Measurements from ENCODE around the gene RRBP1.

RRBP1 gene

DNA sequence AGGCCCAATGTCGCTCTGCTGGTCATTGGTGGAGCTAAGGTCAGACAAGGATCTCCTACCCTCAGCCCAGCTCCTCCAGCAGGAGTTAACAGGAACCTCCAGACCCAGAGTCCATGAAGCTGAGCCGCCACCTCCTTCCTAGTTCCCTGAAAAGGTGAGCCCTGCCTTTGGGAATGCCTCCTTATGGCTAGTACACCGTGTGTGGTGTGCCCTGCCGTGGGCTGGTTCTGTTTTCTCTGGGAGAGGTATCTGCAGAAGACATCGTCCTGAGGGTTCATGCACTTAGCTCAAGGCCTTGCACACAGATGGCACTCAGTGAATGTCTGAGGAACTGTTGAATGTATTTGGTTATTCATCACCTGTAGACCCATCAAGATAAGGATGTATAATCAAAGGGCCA is 33.0 kb upstream of the RRBP1 start:
- Histone ChIP-seq H3K4me1 (ENCODE audit: low read length) (no peaks in the 10 kb centered on the region), H3K27ac (ENCODE audit: low read length) (no peak overlapping the region)

DNA sequence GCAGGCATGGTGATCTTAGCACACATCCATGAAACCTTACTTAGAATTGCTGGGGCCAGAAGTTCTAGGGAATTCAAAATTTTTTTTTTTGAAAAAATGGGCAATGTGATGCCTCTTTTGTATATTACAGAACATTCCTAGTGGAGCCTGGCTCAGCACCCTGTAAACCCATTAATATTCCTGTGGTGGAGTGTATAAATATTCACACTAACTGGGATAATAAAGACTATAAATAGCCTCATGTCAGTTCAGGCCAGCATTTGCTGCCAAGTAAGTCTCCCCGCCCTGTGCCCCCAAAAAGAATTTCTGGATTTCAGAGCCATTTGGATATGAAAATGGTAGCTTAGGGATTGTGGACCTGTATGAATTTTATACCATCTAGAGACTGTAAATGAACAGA is 32.6 kb upstream of the RRBP1 start:
- TF ChIP-seq EZH2phosphoT487 (IDR thresholded peaks at IDR 0.05; ENCODE audit: low read depth) = no peak
- TF ChIP-seq, protein P1, sequence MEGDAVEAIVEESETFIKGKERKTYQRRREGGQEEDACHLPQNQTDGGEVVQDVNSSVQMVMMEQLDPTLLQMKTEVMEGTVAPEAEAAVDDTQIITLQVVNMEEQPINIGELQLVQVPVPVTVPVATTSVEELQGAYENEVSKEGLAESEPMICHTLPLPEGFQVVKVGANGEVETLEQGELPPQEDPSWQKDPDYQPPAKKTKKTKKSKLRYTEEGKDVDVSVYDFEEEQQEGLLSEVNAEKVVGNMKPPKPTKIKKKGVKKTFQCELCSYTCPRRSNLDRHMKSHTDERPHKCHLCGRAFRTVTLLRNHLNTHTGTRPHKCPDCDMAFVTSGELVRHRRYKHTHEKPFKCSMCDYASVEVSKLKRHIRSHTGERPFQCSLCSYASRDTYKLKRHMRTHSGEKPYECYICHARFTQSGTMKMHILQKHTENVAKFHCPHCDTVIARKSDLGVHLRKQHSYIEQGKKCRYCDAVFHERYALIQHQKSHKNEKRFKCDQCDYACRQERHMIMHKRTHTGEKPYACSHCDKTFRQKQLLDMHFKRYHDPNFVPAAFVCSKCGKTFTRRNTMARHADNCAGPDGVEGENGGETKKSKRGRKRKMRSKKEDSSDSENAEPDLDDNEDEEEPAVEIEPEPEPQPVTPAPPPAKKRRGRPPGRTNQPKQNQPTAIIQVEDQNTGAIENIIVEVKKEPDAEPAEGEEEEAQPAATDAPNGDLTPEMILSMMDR (IDR thresholded peaks at IDR 0.05; ENCODE audit: low read depth, low read length) = no peak

More for the DNA sequence above, 33.0 kb upstream of the RRBP1 start:
- no peak overlapping the region for H3K9ac ChIP-seq (ENCODE audit: low read length)
- no peaks in the 10 kb centered on the region for H4K20me1 ChIP-seq (ENCODE audit: insufficient read depth, low read length)
- H3K4me2 ChIP-seq (ENCODE audit: low read length) = no peak overlapping the region
- peaks cover 9% of the 10 kb centered on the region for H3K27me3 ChIP-seq (ENCODE audit: low read depth, low read length)
- H3K79me2 ChIP-seq (ENCODE audit: low read length) = no peaks in the 10 kb centered on the region
- no peak for TF ChIP-seq EZH2phosphoT487 (IDR thresholded peaks at IDR 0.05; ENCODE audit: low read depth)
- TF ChIP-seq, protein P1 (IDR thresholded peaks at IDR 0.05; ENCODE audit: low read depth, low read length) = no peak
- no peak overlapping the region for H3K4me3 ChIP-seq (ENCODE audit: low read length)
- no peaks in the 10 kb centered on the region for H3K9me3 ChIP-seq (ENCODE audit: insufficient read depth, low read length)
- no peak overlapping the region for H2AFZ ChIP-seq (ENCODE audit: low read depth, low read length)
- H3K36me3 ChIP-seq (replicated peaks; ENCODE audit: low read depth, low read length) = no peaks in the 10 kb centered on the region

DNA sequence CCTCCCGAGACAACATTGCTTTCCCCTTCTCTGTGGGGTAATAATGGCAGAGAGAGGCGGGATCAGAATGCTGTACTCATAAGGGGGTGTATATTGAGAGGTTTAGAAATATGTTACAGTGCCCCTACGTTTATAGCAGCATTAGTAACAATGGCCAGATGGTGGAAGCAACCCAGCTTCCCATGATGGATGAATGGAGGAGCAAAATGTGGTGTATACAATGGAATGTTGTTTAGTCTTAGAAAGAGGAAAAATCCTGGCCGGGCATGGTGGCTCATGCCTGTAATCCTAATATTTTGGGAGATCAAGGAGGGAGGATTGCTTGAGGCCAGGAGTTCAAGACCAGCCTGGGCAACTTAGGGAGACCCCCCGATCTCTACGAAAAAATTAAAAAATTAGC is 30.7 kb upstream of the RRBP1 start:
- H3K9ac ChIP-seq (ENCODE audit: low read length) = no peak overlapping the region
- no peaks in the 10 kb centered on the region for H4K20me1 ChIP-seq (ENCODE audit: insufficient read depth, low read length)
- H3K27me3 ChIP-seq (ENCODE audit: low read depth, low read length) = peaks cover 4% of the 10 kb centered on the region
- H3K4me1 ChIP-seq (ENCODE audit: low read length) = no peaks in the 10 kb centered on the region
- H2AFZ ChIP-seq (ENCODE audit: low read depth, low read length) = no peak overlapping the region
- TF ChIP-seq, protein P1 (IDR thresholded peaks at IDR 0.05; ENCODE audit: low read depth, low read length) = no peak
- no peak for TF ChIP-seq EZH2phosphoT487 (IDR thresholded peaks at IDR 0.05; ENCODE audit: low read depth)
- H3K36me3 ChIP-seq (replicated peaks; ENCODE audit: low read depth, low read length) = no peaks in the 10 kb centered on the region
- H3K27ac ChIP-seq (ENCODE audit: low read length) = no peak overlapping the region
- H3K4me2 ChIP-seq (ENCODE audit: low read length) = no peak overlapping the region
- H3K79me2 ChIP-seq (ENCODE audit: low read length) = no peaks in the 10 kb centered on the region
- no peak overlapping the region for H3K4me3 ChIP-seq (ENCODE audit: low read length)
- H3K9me3 ChIP-seq (ENCODE audit: insufficient read depth, low read length) = no peaks in the 10 kb centered on the region

More for the DNA sequence above, 32.6 kb upstream of the RRBP1 start:
- Histone ChIP-seq H3K4me3 (ENCODE audit: low read length) (no peak overlapping the region), H3K9ac (ENCODE audit: low read length) (no peak overlapping the region), H4K20me1 (ENCODE audit: insufficient read depth, low read length) (no peaks in the 10 kb centered on the region), H3K27ac (ENCODE audit: low read length) (no peak overlapping the region), H3K27me3 (ENCODE audit: low read depth, low read length) (peaks cover 9% of the 10 kb centered on the region), H3K36me3 (replicated peaks; ENCODE audit: low read depth, low read length) (no peaks in the 10 kb centered on the region), H3K4me1 (ENCODE audit: low read length) (no peaks in the 10 kb centered on the region), H3K4me2 (ENCODE audit: low read length) (no peak overlapping the region), H3K9me3 (ENCODE audit: insufficient read depth, low read length) (no peaks in the 10 kb centered on the region), H2AFZ (ENCODE audit: low read depth, low read length) (no peak overlapping the region), H3K79me2 (ENCODE audit: low read length) (no peaks in the 10 kb centered on the region)

DNA sequence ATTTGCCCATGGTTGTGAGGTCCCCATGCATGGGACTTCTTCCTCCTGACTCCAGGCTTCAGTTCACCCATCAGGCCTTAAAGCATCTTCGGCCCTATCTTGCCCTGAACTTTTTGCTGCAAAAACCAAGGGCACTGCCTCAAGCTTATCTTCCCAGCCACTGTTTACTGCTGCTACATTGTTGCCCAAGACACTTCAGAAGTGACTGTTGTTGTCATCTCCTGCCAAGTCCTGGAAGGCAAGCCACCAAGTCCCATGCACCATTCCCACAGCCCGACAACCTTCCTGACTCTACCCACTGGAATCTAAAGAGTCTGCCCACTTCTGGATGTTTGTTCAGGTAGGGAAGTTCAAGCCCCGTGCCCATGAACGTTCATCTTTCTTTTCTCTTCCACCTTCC is 30.2 kb upstream of the RRBP1 start:
- Histone ChIP-seq H3K79me2 (ENCODE audit: low read length) (no peaks in the 10 kb centered on the region), H3K27me3 (ENCODE audit: low read depth, low read length) (no peaks in the 10 kb centered on the region; the same call in 1 of the 2 replicates), H2AFZ (ENCODE audit: low read depth, low read length) (no peak overlapping the region), H3K9ac (ENCODE audit: low read length) (no peak overlapping the region), H3K27ac (ENCODE audit: low read length) (no peak overlapping the region), H3K4me1 (ENCODE audit: low read length) (no peaks in the 10 kb centered on the region), H4K20me1 (ENCODE audit: insufficient read depth, low read length) (no peaks in the 10 kb centered on the region), H3K4me3 (ENCODE audit: low read length) (no peak overlapping the region), H3K36me3 (replicated peaks; ENCODE audit: low read depth, low read length) (no peaks in the 10 kb centered on the region), H3K9me3 (ENCODE audit: insufficient read depth, low read length) (no peaks in the 10 kb centered on the region), H3K4me2 (ENCODE audit: low read length) (no peak overlapping the region)
- TF ChIP-seq, protein P1 (IDR thresholded peaks at IDR 0.05; ENCODE audit: low read depth, low read length) = no peak
- no peak for TF ChIP-seq EZH2phosphoT487 (IDR thresholded peaks at IDR 0.05; ENCODE audit: low read depth)

All from OCI-LY3 (cell line).